ENCODE data around the gene WFDC1. TPM values are rescaled to one million over a fixed set of nuclear protein-coding genes. Genes with fewer than 3 reads are reported as not detected.

The WFDC1 gene
- total RNA-seq, 1 donor from 2014 or later: 0.14 TPM

DNA sequence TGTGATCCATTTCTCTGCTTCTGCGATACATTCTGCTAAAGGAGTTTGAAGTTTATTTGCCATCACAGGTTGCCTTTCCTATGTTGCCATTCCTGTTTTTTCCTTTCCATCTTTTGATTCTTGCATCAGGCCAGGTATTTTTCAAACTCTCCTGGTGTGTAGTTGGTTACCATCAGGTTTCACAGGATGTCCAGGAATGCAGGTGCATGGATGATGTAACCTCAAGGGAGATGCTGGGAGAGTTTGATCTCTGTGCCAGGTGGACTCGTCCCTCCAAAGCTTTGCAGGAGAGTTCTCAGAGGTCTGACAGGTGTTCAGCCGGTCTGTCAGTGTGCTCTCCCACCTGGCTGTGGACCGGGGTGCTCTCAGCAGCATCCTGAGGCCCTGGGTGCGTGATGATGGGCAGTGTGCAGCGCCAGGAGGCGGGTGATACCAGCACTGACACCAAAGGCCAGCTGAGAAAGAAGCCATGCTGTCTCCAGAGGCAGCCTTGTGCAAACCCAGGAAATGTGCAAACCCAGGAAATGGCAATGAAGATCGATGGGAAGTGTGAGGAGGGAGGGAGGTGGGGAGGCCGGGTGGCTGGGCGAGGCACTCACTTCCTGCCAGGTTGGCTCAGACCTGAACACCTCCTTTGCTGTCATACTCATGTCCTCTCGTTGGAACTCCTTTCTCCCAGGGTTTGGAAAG, 75.4 kb downstream of the WFDC1 start:
- peaks cover 61% of the 10 kb centered on the region for H3K27me3 Mint-ChIP-seq (ENCODE audit: low read depth)
- no peak overlapping the region for H3K4me3 Mint-ChIP-seq
- H3K9me3 Mint-ChIP-seq: no peaks in the 10 kb centered on the region
- H3K27ac Mint-ChIP-seq (ENCODE audit: unreplicated experiment): no peak overlapping the region
- peaks cover 17% of the 10 kb centered on the region for H3K4me1 Mint-ChIP-seq
- TF ChIP-seq, protein P1, sequence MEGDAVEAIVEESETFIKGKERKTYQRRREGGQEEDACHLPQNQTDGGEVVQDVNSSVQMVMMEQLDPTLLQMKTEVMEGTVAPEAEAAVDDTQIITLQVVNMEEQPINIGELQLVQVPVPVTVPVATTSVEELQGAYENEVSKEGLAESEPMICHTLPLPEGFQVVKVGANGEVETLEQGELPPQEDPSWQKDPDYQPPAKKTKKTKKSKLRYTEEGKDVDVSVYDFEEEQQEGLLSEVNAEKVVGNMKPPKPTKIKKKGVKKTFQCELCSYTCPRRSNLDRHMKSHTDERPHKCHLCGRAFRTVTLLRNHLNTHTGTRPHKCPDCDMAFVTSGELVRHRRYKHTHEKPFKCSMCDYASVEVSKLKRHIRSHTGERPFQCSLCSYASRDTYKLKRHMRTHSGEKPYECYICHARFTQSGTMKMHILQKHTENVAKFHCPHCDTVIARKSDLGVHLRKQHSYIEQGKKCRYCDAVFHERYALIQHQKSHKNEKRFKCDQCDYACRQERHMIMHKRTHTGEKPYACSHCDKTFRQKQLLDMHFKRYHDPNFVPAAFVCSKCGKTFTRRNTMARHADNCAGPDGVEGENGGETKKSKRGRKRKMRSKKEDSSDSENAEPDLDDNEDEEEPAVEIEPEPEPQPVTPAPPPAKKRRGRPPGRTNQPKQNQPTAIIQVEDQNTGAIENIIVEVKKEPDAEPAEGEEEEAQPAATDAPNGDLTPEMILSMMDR (conservative IDR thresholded peaks at IDR 0.05): no peak
- no peaks in the 10 kb centered on the region for H3K36me3 Mint-ChIP-seq (ENCODE audit: low read depth)
- DNase-seq (ENCODE audit: low read depth, low spot score): no peak

DNA sequence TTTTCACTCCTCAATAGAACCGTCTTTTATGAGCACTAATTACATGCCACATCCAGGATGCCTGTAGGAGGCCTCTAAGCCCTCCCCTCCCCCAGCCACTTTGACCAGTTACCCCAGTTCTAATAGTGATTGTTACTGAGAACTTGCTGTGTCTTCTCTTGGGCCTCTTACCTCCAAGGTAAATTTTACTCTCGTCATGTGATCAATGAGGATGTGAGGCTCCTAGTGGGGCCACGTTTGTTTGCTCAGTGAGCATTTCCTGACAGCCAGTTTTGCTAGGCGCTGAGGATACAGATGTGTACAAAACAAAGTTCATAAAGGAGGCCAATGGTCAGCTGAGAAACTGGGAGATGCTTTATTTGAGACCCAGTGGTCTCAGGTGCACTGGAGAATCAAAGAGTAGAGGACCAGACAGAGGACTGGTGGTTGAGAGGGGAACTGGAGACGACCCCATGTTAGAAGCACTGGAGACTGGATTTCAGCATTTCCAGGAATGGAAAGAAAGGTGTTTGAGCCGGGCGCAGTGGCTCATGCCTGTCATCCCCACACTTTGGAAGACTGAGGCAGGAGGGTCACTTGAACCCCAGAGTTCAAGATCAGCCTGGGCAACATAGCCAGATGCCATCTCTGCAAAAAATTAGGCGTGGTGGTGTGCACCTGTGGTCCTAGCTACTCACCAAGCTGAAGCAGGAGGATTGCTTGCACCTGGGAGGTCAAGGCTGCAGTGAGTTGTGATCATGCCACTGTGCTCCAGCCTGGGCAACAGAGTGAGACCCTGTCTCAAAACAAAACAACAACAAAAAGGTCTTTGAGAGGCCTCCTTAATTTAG, 76.3 kb downstream of the WFDC1 start:
- no peak overlapping the region for H3K4me3 Mint-ChIP-seq
- peaks cover 17% of the 10 kb centered on the region for H3K4me1 Mint-ChIP-seq
- H3K27me3 Mint-ChIP-seq (ENCODE audit: low read depth): peaks cover 58% of the 10 kb centered on the region
- H3K9me3 Mint-ChIP-seq: no peaks in the 10 kb centered on the region
- no peak for DNase-seq (ENCODE audit: low read depth, low spot score)
- H3K36me3 Mint-ChIP-seq (ENCODE audit: low read depth): no peaks in the 10 kb centered on the region
- TF ChIP-seq, protein P1 (conservative IDR thresholded peaks at IDR 0.05): no peak
- H3K27ac Mint-ChIP-seq (ENCODE audit: unreplicated experiment): no peak overlapping the region

DNA sequence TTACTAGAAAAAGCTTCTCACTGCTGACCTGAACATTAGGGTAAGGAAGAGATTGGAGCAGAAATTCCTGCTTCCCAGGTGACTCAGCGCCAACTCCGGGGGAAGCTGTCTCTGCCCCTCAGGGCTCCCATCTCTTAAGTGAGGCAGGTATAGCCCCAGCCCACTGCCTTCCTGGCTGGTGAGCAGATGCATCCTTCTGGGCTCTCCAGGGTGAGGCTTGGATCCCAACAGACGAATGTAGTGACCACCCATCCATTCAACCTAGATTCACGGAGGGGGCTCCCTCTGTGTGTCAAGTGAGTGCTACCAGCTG, 76.8 kb downstream of the WFDC1 start:
- DNase-seq (ENCODE audit: low read depth, low spot score): no peak
- Mint-ChIP-seq H3K27me3 (ENCODE audit: low read depth) (peaks cover 56% of the 10 kb centered on the region), H3K9me3 (no peaks in the 10 kb centered on the region), H3K4me3 (no peak overlapping the region), H3K4me1 (peaks cover 17% of the 10 kb centered on the region), H3K36me3 (ENCODE audit: low read depth) (no peaks in the 10 kb centered on the region), H3K27ac (ENCODE audit: unreplicated experiment) (no peak overlapping the region)
- TF ChIP-seq, protein P1 (conservative IDR thresholded peaks at IDR 0.05): no peak

DNA sequence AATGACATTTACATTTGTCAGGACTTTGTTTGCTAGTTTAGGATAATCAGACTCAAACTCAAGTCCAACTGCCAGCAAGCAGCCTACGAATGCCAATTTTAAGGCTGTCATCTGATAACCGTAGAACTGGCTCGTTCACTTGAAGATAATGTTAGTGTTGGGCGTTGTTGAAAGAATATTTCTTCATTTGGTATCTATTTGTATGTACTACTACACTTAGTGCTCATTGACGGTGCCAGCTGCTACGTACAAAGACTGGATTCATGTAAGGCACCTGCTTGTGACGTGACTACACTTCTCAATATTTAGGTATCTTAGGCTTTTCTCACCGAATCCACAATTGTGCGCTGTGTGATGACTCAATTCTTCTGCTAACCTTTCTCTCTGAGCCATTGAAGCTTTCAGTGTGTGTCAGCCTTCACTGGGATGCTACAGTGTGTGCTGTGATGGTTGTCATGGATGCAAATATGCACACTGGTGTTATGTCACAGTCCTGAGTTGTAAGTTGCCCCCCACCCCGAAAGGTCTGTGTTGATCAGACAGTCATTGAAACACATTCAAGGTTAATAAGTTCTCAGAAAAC, 79.3 kb downstream of the WFDC1 start:
- Mint-ChIP-seq H3K27ac (ENCODE audit: unreplicated experiment) (no peak overlapping the region), H3K4me1 (peaks cover 23% of the 10 kb centered on the region), H3K9me3 (no peaks in the 10 kb centered on the region), H3K27me3 (ENCODE audit: low read depth) (peaks cover 33% of the 10 kb centered on the region), H3K4me3 (no peak overlapping the region), H3K36me3 (ENCODE audit: low read depth) (no peaks in the 10 kb centered on the region)
- no peak for DNase-seq (ENCODE audit: low read depth, low spot score)
- TF ChIP-seq, protein P1 (conservative IDR thresholded peaks at IDR 0.05): no peak

DNA sequence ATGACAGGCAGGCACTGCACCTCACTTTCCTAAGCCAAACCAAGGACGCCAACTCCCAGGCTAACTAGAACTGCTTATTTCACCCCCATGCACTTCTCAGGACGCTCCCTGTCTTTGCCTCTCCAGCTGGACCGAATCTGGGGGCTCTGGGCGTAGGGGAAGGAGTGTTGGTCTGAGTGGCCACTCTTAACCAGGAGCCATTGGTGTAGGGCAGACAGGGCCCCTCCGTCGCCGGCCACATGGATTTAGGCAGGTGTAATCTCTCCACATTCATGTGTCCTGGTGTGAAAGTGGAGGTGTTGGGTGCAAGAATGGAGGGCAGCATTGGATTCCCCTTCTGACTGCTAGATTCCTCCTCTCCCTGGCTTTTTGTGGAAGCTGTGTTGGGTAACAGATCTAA, 83.4 kb downstream of the WFDC1 start:
- no peak for DNase-seq (ENCODE audit: low read depth, low spot score)
- TF ChIP-seq, protein P1 (conservative IDR thresholded peaks at IDR 0.05): no peak
- peaks cover 9% of the 10 kb centered on the region for H3K27me3 Mint-ChIP-seq (ENCODE audit: low read depth)
- no peak overlapping the region for H3K27ac Mint-ChIP-seq (ENCODE audit: unreplicated experiment)
- no peaks in the 10 kb centered on the region for H3K36me3 Mint-ChIP-seq (ENCODE audit: low read depth)
- peaks cover 3% of the 10 kb centered on the region for H3K9me3 Mint-ChIP-seq
- H3K4me3 Mint-ChIP-seq: no peak overlapping the region
- H3K4me1 Mint-ChIP-seq: peaks cover 23% of the 10 kb centered on the region

Data from neural crest cell (in vitro differentiated cells).